ENCODE results near the gene MAT1A. TPM values are rescaled to one million over a fixed set of nuclear protein-coding genes. Genes with fewer than 3 reads are reported as not detected.

MAT1A gene
- 1 to 10 TPM in 1 of 10 donors, under 1 TPM in 4, not detected in 5; 0.11 to 1.8 (median 0.26) TPM for total RNA-seq
- not detected for polyA plus RNA-seq
- long read RNA-seq, donor 1: 0 reads
- long read RNA-seq, donor 2: 0 reads
- long read RNA-seq, donor 3: 0 reads

DNA sequence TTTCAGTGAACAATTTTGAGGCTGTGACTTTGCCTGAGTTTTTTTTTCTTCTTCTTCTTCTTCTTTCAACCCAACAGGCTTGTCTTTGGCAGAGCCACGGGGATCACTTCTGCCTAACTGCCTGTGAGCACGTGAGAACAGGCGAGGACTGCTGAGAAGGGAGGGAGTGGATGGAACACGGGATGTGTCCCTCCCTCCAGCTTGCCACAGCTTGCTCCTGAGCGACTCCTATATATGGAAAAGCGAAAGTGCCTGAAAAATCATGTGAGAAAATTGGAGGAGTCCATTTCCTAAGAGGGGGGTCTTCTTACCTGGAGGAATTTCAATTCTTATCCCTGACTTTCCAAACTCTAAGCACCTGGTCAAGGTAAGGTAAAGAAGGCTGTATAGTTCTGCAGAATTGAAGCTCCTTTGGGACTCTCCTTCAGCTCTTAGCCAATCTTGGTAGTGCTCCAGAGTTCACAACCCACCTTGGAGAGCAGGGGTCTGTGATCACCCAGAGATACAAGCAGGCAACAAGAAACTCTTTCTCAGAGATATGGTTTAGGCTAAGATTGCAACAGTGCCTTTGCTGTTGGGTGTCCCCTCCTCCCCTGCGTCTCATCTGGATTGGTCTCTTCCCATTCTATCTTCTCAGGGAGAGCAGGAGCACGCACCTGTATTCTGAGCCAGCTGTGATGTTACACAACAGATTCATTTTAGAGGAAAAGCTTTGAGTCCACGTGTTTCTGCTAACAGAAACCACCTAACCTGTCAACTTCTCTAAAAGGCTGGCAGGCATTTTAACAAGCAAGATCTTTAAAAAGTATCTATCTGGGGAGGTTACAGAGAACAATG is at the start of gene MAT1A:
Gene MAT1A (minus strand): TSS at position 208 of the 837 bp plus-strand sequence. CDS start 235 bp downstream, outside the sequence.
- ATAC-seq (peak in 2 of 8 donors; percentile 39 to 49), DNase-seq (no peak)
- intact Hi-C loops (cut with DNase I): no loop called here
- 35 to 51% methylated on average over 9 of the region's 9 CpGs for WGBS, 2 donors
- H3K4me1 ChIP-seq: peaks cover 0 to 7% (median 0%) of the 10 kb centered on the region in 9 donors
- H3K27ac ChIP-seq: no peak within 1 kb of the TSS
- peaks cover 0 to 20% (median 8%) of the 10 kb centered on the region in 7 donors for H3K27me3 ChIP-seq
- TF ChIP-seq, protein P1, sequence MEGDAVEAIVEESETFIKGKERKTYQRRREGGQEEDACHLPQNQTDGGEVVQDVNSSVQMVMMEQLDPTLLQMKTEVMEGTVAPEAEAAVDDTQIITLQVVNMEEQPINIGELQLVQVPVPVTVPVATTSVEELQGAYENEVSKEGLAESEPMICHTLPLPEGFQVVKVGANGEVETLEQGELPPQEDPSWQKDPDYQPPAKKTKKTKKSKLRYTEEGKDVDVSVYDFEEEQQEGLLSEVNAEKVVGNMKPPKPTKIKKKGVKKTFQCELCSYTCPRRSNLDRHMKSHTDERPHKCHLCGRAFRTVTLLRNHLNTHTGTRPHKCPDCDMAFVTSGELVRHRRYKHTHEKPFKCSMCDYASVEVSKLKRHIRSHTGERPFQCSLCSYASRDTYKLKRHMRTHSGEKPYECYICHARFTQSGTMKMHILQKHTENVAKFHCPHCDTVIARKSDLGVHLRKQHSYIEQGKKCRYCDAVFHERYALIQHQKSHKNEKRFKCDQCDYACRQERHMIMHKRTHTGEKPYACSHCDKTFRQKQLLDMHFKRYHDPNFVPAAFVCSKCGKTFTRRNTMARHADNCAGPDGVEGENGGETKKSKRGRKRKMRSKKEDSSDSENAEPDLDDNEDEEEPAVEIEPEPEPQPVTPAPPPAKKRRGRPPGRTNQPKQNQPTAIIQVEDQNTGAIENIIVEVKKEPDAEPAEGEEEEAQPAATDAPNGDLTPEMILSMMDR (IDR thresholded peaks at IDR 0.05): no peak
- no peak within 1 kb of the TSS for H3K4me3 ChIP-seq
- H3K36me3 ChIP-seq: no peaks in the 10 kb centered on the region
- H3K9me3 ChIP-seq: no peaks in the 10 kb centered on the region

DNA sequence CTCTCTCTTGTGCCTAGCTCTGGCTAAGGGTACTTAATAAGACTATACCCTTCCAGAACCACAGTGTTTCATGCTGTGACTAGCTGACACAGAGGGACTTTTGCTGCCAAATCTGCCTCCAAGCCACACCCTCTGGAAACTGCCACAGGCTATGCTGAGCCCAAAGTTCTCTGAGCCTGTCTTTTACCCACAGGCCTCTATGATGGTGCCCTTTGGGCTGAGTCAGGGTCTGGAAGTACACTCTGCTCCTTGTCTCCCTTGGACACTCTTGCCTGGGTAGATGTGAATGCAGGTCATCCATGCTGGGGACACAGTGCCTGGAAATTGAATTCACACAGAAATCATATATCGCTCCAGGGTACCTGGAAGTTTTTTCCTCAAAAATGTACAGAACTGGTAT is 44.5 kb upstream of the MAT1A start:
- H3K36me3 ChIP-seq: no peaks in the 10 kb centered on the region
- no peaks in the 10 kb centered on the region for H3K4me1 ChIP-seq
- WGBS, 2 donors: 97% methylated on average over 1 of the region's 1 CpG
- H3K27ac ChIP-seq: no peak overlapping the region
- peaks cover 0 to 8% (median 0%) of the 10 kb centered on the region in 11 donors for H3K9me3 ChIP-seq
- no peak overlapping the region for H3K4me3 ChIP-seq
- TF ChIP-seq, protein P1 (IDR thresholded peaks at IDR 0.05): no peak
- ATAC-seq (peak in 4 of 8 donors; percentile 11 to 78 (median 34)), DNase-seq (no peak)
- peaks cover 0 to 13% (median 1%) of the 10 kb centered on the region in 7 donors for H3K27me3 ChIP-seq
- intact Hi-C loops (cut with DNase I): no loop called here

DNA sequence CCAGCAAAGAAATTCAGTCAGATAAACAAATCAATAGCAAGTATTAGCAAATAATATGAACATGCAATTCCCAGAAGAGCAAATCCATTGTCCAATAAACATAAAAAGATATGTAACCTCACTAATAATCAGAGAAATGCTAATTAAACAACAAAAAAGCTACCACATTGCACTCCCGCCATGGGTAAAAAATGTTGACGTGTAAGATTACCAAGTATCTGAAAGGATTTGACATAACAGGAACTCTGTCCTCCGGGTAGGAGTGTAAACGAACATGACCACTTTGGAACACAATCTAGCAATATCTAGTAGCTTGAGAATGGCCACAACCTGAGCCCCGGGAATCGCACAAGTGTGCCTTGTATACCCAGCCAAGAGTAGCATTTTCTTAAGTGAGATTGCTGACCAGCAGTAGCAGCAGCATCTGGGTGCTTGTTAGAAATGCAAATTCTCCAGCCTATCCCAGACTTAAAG is 35.5 kb upstream of the MAT1A start:
- ATAC-seq: no peak
- Histone ChIP-seq H3K27me3 (peaks cover 0 to 25% (median 8%) of the 10 kb centered on the region in 7 donors), H3K27ac (no peak overlapping the region), H3K36me3 (no peaks in the 10 kb centered on the region), H3K4me3 (no peak overlapping the region), H3K9me3 (no peaks in the 10 kb centered on the region), H3K4me1 (no peaks in the 10 kb centered on the region)
- no peak for DNase-seq
- intact Hi-C loops (cut with DNase I): no loop called here
- TF ChIP-seq, protein P1 (IDR thresholded peaks at IDR 0.05): no peak
- WGBS, 2 donors: 66 to 68% methylated on average over 6 of the region's 6 CpGs

DNA sequence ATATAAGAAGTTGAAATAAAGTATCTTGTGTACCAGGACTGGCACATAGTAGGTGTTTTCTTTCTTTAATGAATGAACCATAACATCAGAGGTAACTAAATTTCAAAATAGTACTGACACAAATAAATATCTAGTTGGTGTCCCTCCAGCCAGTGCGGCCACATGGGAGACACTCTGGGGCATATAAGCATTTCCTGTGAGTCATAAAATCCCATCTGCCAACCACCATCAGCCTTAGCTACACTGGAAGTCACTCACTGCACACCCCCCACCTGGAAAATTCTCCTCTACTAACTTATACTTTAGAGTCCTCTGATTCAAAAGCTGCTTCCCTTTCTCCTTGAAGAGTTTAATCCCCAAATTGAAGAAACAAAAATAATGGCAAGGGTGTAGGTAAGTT is 34.6 kb upstream of the MAT1A start:
- Histone ChIP-seq H3K27me3 (peaks cover 0 to 19% (median 6%) of the 10 kb centered on the region in 7 donors), H3K9me3 (no peaks in the 10 kb centered on the region), H3K4me1 (no peaks in the 10 kb centered on the region), H3K36me3 (no peaks in the 10 kb centered on the region), H3K4me3 (no peak overlapping the region), H3K27ac (no peak overlapping the region)
- TF ChIP-seq, protein P1 (IDR thresholded peaks at IDR 0.05): no peak
- ATAC-seq: no peak
- 38 to 43% methylated on average over 1 of the region's 1 CpG for WGBS, 2 donors
- intact Hi-C loops (cut with DNase I): no loop called here
- DNase-seq: no peak

All from heart right ventricle (tissue), 16 donors.